ENCODE measurements around the gene GFM1.

DNA sequence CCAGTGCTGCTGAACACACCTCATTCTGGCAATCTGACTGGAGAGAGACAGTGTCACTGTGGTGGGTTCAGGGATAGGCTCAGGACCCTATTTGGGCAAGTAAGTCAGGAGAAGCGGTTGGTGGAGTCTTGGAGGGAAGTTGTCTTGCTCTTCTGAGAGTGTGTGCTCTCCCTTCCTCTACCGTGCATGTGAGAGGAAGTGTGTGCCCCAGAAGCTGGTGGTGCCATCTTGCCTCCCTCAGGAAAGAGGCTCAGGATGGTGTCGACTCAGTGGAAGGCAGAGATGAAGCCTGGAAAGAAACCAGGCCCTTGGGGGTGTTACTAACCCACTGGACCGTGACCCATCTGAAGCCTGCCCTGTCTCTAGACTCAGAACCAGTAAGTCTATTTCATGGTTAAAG lies 94.8 kb downstream of the GFM1 start:
- TF ChIP-seq, protein P1, sequence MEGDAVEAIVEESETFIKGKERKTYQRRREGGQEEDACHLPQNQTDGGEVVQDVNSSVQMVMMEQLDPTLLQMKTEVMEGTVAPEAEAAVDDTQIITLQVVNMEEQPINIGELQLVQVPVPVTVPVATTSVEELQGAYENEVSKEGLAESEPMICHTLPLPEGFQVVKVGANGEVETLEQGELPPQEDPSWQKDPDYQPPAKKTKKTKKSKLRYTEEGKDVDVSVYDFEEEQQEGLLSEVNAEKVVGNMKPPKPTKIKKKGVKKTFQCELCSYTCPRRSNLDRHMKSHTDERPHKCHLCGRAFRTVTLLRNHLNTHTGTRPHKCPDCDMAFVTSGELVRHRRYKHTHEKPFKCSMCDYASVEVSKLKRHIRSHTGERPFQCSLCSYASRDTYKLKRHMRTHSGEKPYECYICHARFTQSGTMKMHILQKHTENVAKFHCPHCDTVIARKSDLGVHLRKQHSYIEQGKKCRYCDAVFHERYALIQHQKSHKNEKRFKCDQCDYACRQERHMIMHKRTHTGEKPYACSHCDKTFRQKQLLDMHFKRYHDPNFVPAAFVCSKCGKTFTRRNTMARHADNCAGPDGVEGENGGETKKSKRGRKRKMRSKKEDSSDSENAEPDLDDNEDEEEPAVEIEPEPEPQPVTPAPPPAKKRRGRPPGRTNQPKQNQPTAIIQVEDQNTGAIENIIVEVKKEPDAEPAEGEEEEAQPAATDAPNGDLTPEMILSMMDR (IDR thresholded peaks at IDR 0.05), result no peak
- no peak for TF ChIP-seq EZH2 (IDR thresholded peaks at IDR 0.05; ENCODE audit: borderline replicate concordance, insufficient read depth, low read depth, low read length, poor library complexity, severe bottlenecking)

Measured in B cell (primary cell).